PC-9 (cell line): ENCODE results near the gene RGS9. TPM values are rescaled to one million over a fixed set of nuclear protein-coding genes. Genes with fewer than 3 reads are reported as not detected.

Experiments used
- BruUV-seq: library from RNA; stranded (reverse); fragments of 400-500 nt; replicated peaks from 2 replicates; lab custom pipeline; 2021; lab: Mats Ljungman, UMichigan
- CTCF ChIA-PET: fragments of 300-600 bp; sonication (Branson Sonifier 250); formaldehyde crosslinking; loops from one replicate; lab custom pipeline; 2022; ENCODE audit warnings: antibody characterized with exemption; lab: Charles Lee
- POLR2A ChIA-PET: fragments of 300-600 bp; sonication (Branson Sonifier 250); formaldehyde crosslinking; loops from one replicate; lab custom pipeline; 2022; ENCODE audit warnings: antibody characterized with exemption; ENCODE audit not compliant: unreplicated experiment; lab: Charles Lee
- DNase-seq, 2 experiments: peaks; one replicate each; pipeline versions ENCODE4 v3.0.0 to v3.0.0-alpha.2; 2015 to 2022; ENCODE audit warnings: mixed read lengths in 1 of 2
- H2AFZ ChIP-seq: fragments of 200-600 bp; sonication (generic); 2 replicates; pipeline ENCODE4 v1.8.1; 2017; ENCODE audit warnings: antibody characterized with exemption
- H3F3A ChIP-seq: fragments of 200-600 bp; sonication (generic); 2 replicates; pipeline ENCODE4 v1.8.1; 2017; ENCODE audit warnings: antibody characterized with exemption, mild to moderate bottlenecking, low read depth; ENCODE audit not compliant: insufficient read depth
- H3K27ac ChIP-seq: fragments of 200-600 bp; sonication (generic); 2 replicates; pipeline ENCODE4 v1.6.1; 2016; ENCODE audit warnings: mixed run types
- H3K27me3 ChIP-seq: fragments of 200-600 bp; sonication (generic); 2 replicates; pipeline ENCODE4 v1.6.1; 2016; ENCODE audit warnings: low read depth, mixed run types; ENCODE audit not compliant: insufficient read depth
- H3K36me3 ChIP-seq: fragments of 200-600 bp; sonication (generic); 2 replicates; pipeline ENCODE4 v1.6.1; 2016; ENCODE audit warnings: low read depth, mixed run types
- H3K4me1 ChIP-seq: fragments of 200-600 bp; sonication (generic); replicated peaks from 2 replicates; pipeline ENCODE4 v1.6.1; 2016; ENCODE audit warnings: mixed run types; ENCODE audit not compliant: insufficient read depth
- H3K4me2 ChIP-seq: fragments of 200-600 bp; sonication (generic); 2 replicates; pipeline ENCODE4 v1.6.1; 2017; ENCODE audit warnings: mixed run types
- H3K4me3 ChIP-seq: fragments of 200-600 bp; sonication (generic); 2 replicates; pipeline ENCODE4 v1.6.1; 2016; ENCODE audit warnings: mixed run types
- H3K79me2 ChIP-seq: fragments of 200-600 bp; sonication (generic); 2 replicates; pipeline ENCODE4 v1.6.1; 2017; ENCODE audit warnings: low read depth, mixed run types
- H3K9me2 ChIP-seq: fragments of 200-600 bp; sonication (generic); 2 replicates; pipeline ENCODE4 v1.8.1; 2017; ENCODE audit warnings: mild to moderate bottlenecking; ENCODE audit not compliant: insufficient read depth
- H3K9me3 ChIP-seq: fragments of 200-600 bp; sonication (generic); 2 replicates; pipeline ENCODE4 v1.8.1; 2016; ENCODE audit warnings: low read depth; ENCODE audit not compliant: insufficient read depth
- H4K20me1 ChIP-seq: fragments of 200-600 bp; sonication (generic); 2 replicates; pipeline ENCODE4 v1.8.1; 2017; ENCODE audit not compliant: insufficient read depth
- EZH2 ChIP-seq: fragments of 200-600 bp; sonication (generic); IDR thresholded peaks from 2 replicates; pipeline ENCODE4 v1.8.0; 2017; ENCODE audit warnings: antibody characterized with exemption, low read depth
- intact Hi-C: fragments of 100-400 bp; cut with micrococcal nuclease; formaldehyde crosslinking; loops from one replicate; pipeline ENCODE4 v1.10.0; 2022; ENCODE audit not compliant: unreplicated experiment
- total RNA-seq: library from RNA; stranded (reverse); gene quantifications from 2 replicates; pipeline ENCODE4 v1.2.3, GENCODE V29; 2021
- TF ChIP-seq, protein P1 (sequence below): fragments of 200-600 bp; sonication (generic); conservative IDR thresholded peaks from 2 replicates; pipeline ENCODE4 v1.6.1; 2017; ENCODE audit warnings: mixed run types, antibody characterized with exemption, mild to moderate bottlenecking, moderate library complexity

RGS9 gene
- total RNA-seq, 1 experiment from 2014 or later: 6.1 TPM

DNA sequence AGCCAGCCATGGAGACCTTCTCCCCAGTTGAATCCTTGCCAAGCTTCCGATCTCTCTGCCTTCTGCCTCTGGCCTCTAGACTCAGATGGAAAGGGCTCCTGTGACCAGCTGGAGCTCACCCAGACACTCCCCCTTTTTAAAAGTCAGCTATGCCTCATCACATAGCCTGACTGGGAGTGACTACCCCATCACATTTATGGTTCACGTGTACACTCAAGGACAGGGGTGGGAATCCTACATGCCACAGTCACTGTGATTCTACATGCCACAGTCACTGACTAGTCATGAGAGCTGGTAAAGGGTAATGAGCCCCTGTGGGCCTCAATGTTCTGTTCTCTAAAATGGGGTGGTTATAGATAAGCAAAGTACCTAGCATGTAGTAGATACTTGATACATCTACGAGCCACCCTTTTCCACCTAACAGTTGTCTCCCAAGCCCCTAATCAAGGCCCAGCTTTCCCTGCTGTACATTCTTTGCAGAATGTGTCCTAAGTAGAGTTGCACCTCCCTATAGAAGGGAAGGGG, 85.1 kb downstream of the RGS9 start:
- no peaks in the 10 kb centered on the region for H4K20me1 ChIP-seq
- ChIA-PET CTCF (no interaction called here), POLR2A (no interaction called here)
- TF ChIP-seq, protein P1, sequence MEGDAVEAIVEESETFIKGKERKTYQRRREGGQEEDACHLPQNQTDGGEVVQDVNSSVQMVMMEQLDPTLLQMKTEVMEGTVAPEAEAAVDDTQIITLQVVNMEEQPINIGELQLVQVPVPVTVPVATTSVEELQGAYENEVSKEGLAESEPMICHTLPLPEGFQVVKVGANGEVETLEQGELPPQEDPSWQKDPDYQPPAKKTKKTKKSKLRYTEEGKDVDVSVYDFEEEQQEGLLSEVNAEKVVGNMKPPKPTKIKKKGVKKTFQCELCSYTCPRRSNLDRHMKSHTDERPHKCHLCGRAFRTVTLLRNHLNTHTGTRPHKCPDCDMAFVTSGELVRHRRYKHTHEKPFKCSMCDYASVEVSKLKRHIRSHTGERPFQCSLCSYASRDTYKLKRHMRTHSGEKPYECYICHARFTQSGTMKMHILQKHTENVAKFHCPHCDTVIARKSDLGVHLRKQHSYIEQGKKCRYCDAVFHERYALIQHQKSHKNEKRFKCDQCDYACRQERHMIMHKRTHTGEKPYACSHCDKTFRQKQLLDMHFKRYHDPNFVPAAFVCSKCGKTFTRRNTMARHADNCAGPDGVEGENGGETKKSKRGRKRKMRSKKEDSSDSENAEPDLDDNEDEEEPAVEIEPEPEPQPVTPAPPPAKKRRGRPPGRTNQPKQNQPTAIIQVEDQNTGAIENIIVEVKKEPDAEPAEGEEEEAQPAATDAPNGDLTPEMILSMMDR: no peak
- no peak for TF ChIP-seq EZH2
- no peak overlapping the region for H3K4me2 ChIP-seq
- H3K27ac ChIP-seq: no peak overlapping the region
- H3K79me2 ChIP-seq: no peaks in the 10 kb centered on the region
- no peaks in the 10 kb centered on the region for H3K9me2 ChIP-seq
- H2AFZ ChIP-seq: no peak overlapping the region
- BruUV-seq: no TSS peak
- H3K36me3 ChIP-seq: no peaks in the 10 kb centered on the region
- DNase-seq: no peak
- peaks cover 8% of the 10 kb centered on the region; the same call in 1 of the 2 replicates for H3K4me1 ChIP-seq
- intact Hi-C loops: no loop called here
- no peak overlapping the region for H3K4me3 ChIP-seq
- no peaks in the 10 kb centered on the region for H3K9me3 ChIP-seq
- no peaks in the 10 kb centered on the region for H3K27me3 ChIP-seq
- H3F3A ChIP-seq: no peaks in the 10 kb centered on the region

- H3K36me3 ChIP-seq: no peaks in the 10 kb centered on the region
- peaks cover 13% of the 10 kb centered on the region for H3F3A ChIP-seq
- ChIA-PET POLR2A (no interaction called here), CTCF (no interaction called here)
- no peaks in the 10 kb centered on the region for H3K9me2 ChIP-seq
- peaks cover 24% of the 10 kb centered on the region for H3K4me1 ChIP-seq
- BruUV-seq: no TSS peak
- no peak for DNase-seq
- no peak overlapping the region for H3K4me3 ChIP-seq
- no peaks in the 10 kb centered on the region for H3K9me3 ChIP-seq
- no peak overlapping the region for H2AFZ ChIP-seq
- H3K27ac ChIP-seq: no peak overlapping the region
- no peaks in the 10 kb centered on the region for H3K27me3 ChIP-seq
- H3K4me2 ChIP-seq: no peak overlapping the region
- no peaks in the 10 kb centered on the region for H4K20me1 ChIP-seq
- TF ChIP-seq, protein P1: no peak
- no peak for TF ChIP-seq EZH2
- no peaks in the 10 kb centered on the region for H3K79me2 ChIP-seq
- intact Hi-C loops: no loop called here
Observed at GRCh38 chr17:65225061-65225460, 87.9 kb downstream of the RGS9 start.

DNA sequence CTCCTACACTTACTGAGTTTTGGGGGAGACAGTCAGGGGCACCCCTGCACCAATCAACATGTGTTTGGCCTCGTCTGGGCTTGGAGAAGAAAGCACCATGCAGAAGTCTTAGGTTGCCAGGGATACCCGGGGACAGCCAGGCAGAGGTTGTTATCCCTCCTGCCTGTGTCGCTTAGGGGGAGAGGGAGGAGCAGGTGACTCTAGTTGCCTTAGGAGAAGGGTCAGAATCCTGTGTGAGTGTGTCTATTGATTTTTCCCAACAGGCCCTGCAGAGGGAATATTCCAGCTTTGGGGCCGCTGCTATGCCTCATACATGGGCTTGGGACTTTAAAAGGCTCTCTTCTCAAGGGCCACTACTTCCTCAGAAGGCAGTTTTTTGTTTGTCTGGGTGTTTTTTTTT, 89.1 kb downstream of the RGS9 start:
- peaks cover 16% of the 10 kb centered on the region for H3K4me1 ChIP-seq
- DNase-seq: no peak
- no peaks in the 10 kb centered on the region for H3K27me3 ChIP-seq
- H3K4me2 ChIP-seq: no peak overlapping the region
- ChIA-PET CTCF (interaction anchor here (0.6 kb wide), 1 partner anchor 41 kb away, joined by 4 read pairs; no protein-coding TSS in a partner anchor), POLR2A (no interaction called here)
- H2AFZ ChIP-seq: no peak overlapping the region
- no peaks in the 10 kb centered on the region for H3K79me2 ChIP-seq
- no peaks in the 10 kb centered on the region for H3K36me3 ChIP-seq
- no peak overlapping the region for H3K4me3 ChIP-seq
- H3K9me3 ChIP-seq: no peaks in the 10 kb centered on the region
- intact Hi-C loops: no loop called here
- no peak overlapping the region for H3K27ac ChIP-seq
- peaks cover 13% of the 10 kb centered on the region for H3F3A ChIP-seq
- no peaks in the 10 kb centered on the region for H3K9me2 ChIP-seq
- no peaks in the 10 kb centered on the region for H4K20me1 ChIP-seq
- TF ChIP-seq EZH2: no peak
- TF ChIP-seq, protein P1: no peak
- no TSS peak for BruUV-seq
